Measurements from ENCODE around the gene RPEL1.

- TF ChIP-seq EP300 (IDR thresholded peaks at IDR 0.05; ENCODE audit: borderline replicate concordance in 1 of 2, low read depth in 2 of 2, low read length in 2 of 2) (no peak), SP1 (IDR thresholded peaks at IDR 0.05; ENCODE audit: low read depth, low read length) (no peak), CTCF (IDR thresholded peaks at IDR 0.05; ENCODE audit: control extremely low read depth in 1 of 3, insufficient read depth in 1 of 3, low read depth in 1 of 3, low read length in 3 of 3) (no peak), POLR2A (IDR thresholded peaks at IDR 0.05; ENCODE audit: control extremely low read depth in 1 of 2, low read depth in 2 of 2, low read length in 2 of 2) (no peak), CEBPB (IDR thresholded peaks at IDR 0.05; ENCODE audit: low read depth, low read length) (no peak), GABPA (IDR thresholded peaks at IDR 0.05; ENCODE audit: borderline replicate concordance, insufficient read depth, low read length) (no peak), E2F6 (IDR thresholded peaks at IDR 0.05) (no peak), JUN (IDR thresholded peaks at IDR 0.05; ENCODE audit: low read depth, low read length) (no peak), CHD2 (IDR thresholded peaks at IDR 0.05; ENCODE audit: low read length) (no peak), SUZ12 (IDR thresholded peaks at IDR 0.05; ENCODE audit: low read length) (no peak), BACH1 (IDR thresholded peaks at IDR 0.05; ENCODE audit: low read length) (no peak)
These were observed 18.3 kb upstream of the RPEL1 start for GRCh38 chr10:103227416-103227815.
